ENCODE results near the gene PSMB4. TPM values are rescaled to one million over a fixed set of nuclear protein-coding genes. Genes with fewer than 3 reads are reported as not detected.
A peak's percentile ranks its signal among the peaks of the same experiment; 100 is the strongest.

The PSMB4 gene
- total RNA-seq, 4 donors from 2014 or later, result 219 to 267 (median 232) TPM

DNA sequence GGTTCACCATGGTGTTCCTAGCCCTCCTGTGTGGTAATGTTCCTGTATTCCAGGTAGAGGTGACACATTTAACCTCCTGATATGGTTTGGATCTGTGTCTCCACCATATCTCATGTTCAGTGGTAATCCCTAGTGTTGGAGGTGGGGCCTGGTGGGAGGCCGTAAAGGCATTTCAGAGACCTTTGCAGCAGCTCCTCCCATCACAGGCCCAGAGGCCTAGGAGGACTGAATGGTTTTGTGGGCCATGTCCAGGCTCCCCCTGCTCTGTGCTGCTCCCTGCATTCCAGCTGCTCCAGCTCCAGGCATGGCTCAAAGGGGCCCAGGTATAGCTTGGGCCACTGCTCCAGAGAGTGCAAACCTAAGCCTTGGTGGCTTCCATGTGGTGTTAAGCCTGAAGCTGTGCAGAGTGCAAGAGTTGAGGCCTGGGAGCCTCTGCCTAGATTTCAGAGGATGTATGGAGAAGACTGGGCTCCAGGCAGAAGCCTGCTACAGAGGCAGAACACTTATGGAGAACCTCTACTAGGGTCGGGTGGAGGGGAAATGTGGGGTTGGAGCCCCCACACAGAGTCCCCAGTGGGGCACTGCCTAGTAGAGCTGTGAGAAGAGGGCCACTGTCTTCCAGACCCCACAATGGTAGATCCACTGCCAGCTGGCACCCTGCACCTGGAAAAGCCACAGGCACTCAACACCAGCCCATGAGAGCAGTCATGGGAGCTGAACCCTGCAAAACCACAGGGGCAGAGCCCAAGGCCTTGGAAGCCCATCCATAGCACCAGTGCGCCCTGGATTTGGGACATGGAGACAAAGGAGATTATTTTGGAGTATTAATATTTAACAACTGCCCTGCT, 36.8 kb upstream of the PSMB4 start:
- DNase-seq (ENCODE audit: low spot score in 2 of 2), result no peak
- H3K27me3 ChIP-seq, result no peaks in the 10 kb centered on the region
- no peak overlapping the region for H3K4me3 ChIP-seq
- H3K9me3 ChIP-seq, result peaks cover 0 to 8% (median 0%) of the 10 kb centered on the region in 4 donors
- WGBS, 2 donors, result 92 to 94% methylated on average over 2 to 3 of the region's 3 CpGs
- TF ChIP-seq POLR2A (IDR thresholded peaks at IDR 0.05), result no peak
- no peak for TF ChIP-seq EP300 (IDR thresholded peaks at IDR 0.05)
- TF ChIP-seq, protein P1, sequence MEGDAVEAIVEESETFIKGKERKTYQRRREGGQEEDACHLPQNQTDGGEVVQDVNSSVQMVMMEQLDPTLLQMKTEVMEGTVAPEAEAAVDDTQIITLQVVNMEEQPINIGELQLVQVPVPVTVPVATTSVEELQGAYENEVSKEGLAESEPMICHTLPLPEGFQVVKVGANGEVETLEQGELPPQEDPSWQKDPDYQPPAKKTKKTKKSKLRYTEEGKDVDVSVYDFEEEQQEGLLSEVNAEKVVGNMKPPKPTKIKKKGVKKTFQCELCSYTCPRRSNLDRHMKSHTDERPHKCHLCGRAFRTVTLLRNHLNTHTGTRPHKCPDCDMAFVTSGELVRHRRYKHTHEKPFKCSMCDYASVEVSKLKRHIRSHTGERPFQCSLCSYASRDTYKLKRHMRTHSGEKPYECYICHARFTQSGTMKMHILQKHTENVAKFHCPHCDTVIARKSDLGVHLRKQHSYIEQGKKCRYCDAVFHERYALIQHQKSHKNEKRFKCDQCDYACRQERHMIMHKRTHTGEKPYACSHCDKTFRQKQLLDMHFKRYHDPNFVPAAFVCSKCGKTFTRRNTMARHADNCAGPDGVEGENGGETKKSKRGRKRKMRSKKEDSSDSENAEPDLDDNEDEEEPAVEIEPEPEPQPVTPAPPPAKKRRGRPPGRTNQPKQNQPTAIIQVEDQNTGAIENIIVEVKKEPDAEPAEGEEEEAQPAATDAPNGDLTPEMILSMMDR (IDR thresholded peaks at IDR 0.05), result no peak
- peaks cover 0 to 49% (median 0%) of the 10 kb centered on the region in 3 donors for H3K36me3 ChIP-seq
- H3K4me1 ChIP-seq, result peaks cover 0 to 2% (median 0%) of the 10 kb centered on the region in 4 donors
- H3K27ac ChIP-seq, result no peak overlapping the region

GRCh38 chr1:151364996-151365395, 34.4 kb upstream of the PSMB4 start:
- 71 to 85% methylated on average over 4 of the region's 4 CpGs for WGBS, 2 donors
- no peak for DNase-seq (ENCODE audit: low spot score in 2 of 2)

GRCh38 chr1:151367658-151368392, 31.5 kb upstream of the PSMB4 start:
- Histone ChIP-seq H3K36me3 (peaks cover 0 to 41% (median 0%) of the 10 kb centered on the region in 3 donors), H3K4me1 (peaks cover 0 to 52% (median 38%) of the 10 kb centered on the region in 4 donors), H3K27ac (peak overlapping the region in 1 of 4 donors; percentile 52), H3K4me3 (no peak overlapping the region), H3K27me3 (no peaks in the 10 kb centered on the region), H3K9me3 (no peaks in the 10 kb centered on the region)
- no peak for DNase-seq (ENCODE audit: low spot score in 2 of 2)
- 72 to 80% methylated on average over 8 of the region's 8 CpGs for WGBS, 2 donors
- no peak for TF ChIP-seq POLR2A (IDR thresholded peaks at IDR 0.05)
- no peak for TF ChIP-seq EP300 (IDR thresholded peaks at IDR 0.05)
- TF ChIP-seq, protein P1 (IDR thresholded peaks at IDR 0.05), result no peak

More at GRCh38 chr1:151364996-151365395, 34.4 kb upstream of the PSMB4 start:
- peaks cover 0 to 49% (median 0%) of the 10 kb centered on the region in 3 donors for H3K36me3 ChIP-seq
- H3K4me1 ChIP-seq, result peaks cover 0 to 23% (median 14%) of the 10 kb centered on the region in 4 donors
- TF ChIP-seq, protein P1 (IDR thresholded peaks at IDR 0.05), result no peak
- TF ChIP-seq EP300 (IDR thresholded peaks at IDR 0.05) (no peak), POLR2A (IDR thresholded peaks at IDR 0.05) (no peak)
- H3K4me3 ChIP-seq, result no peak overlapping the region
- no peaks in the 10 kb centered on the region for H3K27me3 ChIP-seq
- H3K27ac ChIP-seq, result no peak overlapping the region
- peaks cover 0 to 8% (median 0%) of the 10 kb centered on the region in 4 donors for H3K9me3 ChIP-seq

DNA sequence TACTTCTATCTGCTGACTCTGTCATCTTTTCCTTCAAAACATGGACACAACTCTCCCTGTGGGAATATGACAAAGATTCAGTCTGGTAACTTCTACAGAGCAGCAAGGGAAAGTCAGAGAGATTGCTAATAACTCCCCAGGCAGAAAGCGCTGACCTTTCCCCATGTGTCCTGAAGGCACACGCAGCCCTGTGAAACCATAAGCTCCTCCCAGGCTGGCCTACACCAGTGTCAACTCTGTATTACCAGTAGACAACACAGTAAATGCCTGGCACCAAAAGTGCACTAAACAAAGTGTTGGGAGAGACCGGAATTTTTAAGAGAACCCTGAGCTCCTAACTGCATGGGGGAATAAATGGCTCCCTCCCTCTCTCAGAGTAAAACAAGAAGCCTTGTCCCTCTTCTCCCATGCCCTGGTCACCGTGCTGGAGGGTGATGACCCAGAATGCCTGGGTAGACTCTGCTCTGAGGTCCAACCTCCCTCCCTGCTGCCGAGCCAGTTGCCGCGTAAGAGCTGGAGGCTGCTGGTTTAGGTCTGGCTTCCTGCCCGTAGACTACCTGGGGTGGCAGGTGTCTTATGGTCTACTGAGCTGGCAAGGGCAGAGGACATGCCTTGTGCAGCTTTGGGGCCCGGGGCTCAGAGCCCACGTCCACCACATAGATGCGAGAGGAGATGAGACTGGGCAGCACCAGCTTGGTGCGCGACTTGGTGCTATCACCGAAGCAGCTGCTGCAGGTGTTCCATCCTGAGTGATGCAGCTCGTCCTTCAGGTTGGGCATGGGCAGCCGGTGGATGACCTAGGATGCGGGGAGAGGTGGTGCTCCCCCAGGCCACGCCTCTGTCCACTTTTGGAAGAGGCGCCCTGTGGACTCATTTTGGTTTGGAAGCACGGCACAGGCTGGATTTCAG, 30.7 kb upstream of the PSMB4 start:
- no peaks in the 10 kb centered on the region for H3K9me3 ChIP-seq
- DNase-seq (ENCODE audit: low spot score in 2 of 2), result no peak
- no peaks in the 10 kb centered on the region for H3K27me3 ChIP-seq
- peak overlapping the region in 1 of 4 donors; percentile 52 for H3K27ac ChIP-seq
- no peak overlapping the region for H3K4me3 ChIP-seq
- peaks cover 0 to 57% (median 38%) of the 10 kb centered on the region in 4 donors for H3K4me1 ChIP-seq
- peaks cover 0 to 32% (median 0%) of the 10 kb centered on the region in 3 donors for H3K36me3 ChIP-seq
- 87 to 91% methylated on average over 17 of the region's 20 CpGs for WGBS, 2 donors
- TF ChIP-seq, protein P1 (IDR thresholded peaks at IDR 0.05), result no peak
- TF ChIP-seq EP300 (IDR thresholded peaks at IDR 0.05), result no peak
- TF ChIP-seq POLR2A (IDR thresholded peaks at IDR 0.05), result no peak
